Stimulated activated CD8-positive, alpha-beta memory T cell treated with anti-CD3 and anti-CD28 coated beads, Interleukin-12 subunit alpha, Interleukin-12 subunit beta, amount 100 ng/mL, for 24 hours (primary cell): Measurements from ENCODE around the gene GJB3.
"Not testable (repeated sequence)": the region's sequence is repeated elsewhere in the genome, so short reads cannot be mapped to it uniquely, and the experiment has no call there.

Experiments used
- DNase-seq: peaks from one replicate; pipeline ENCODE4 v3.0.0-alpha.2; 2020; ENCODE audit errors: extremely low read depth

GJB3 gene

GRCh38 chr1:34759503-34760357, 21.3 kb upstream of the GJB3 start, which contains the start of gene GJB4:
GJB4 (plus strand) TSS chr1:34759740; CDS start chr1:34761255, 1,515 bp downstream.
- DNase-seq = no peak

GRCh38 chr1:34761176-34761761, 19.7 kb upstream of the GJB3 start:
- no peak for DNase-seq

- no peak for DNase-seq
Measured at GRCh38 chr1:34761776-34762307, 19.2 kb upstream of the GJB3 start.

- DNase-seq = no peak
Measured at GRCh38 chr1:34762474-34763141, 18.4 kb upstream of the GJB3 start.

- DNase-seq = no peak
Measured at GRCh38 chr1:34763142-34763781, 17.8 kb upstream of the GJB3 start.

GRCh38 chr1:34768856-34769255, 12.2 kb upstream of the GJB3 start:
- no peak for DNase-seq

- DNase-seq = no peak
Measured at GRCh38 chr1:34770891-34771504, 10.0 kb upstream of the GJB3 start.

GRCh38 chr1:34771573-34772371, 9.2 kb upstream of the GJB3 start:
- no peak for DNase-seq

GRCh38 chr1:34773114-34773513, 7.9 kb upstream of the GJB3 start:
- not testable (repeated sequence) for DNase-seq

- DNase-seq = no peak
Measured at GRCh38 chr1:34774957-34775356, 6.1 kb upstream of the GJB3 start.

GRCh38 chr1:34776911-34777310, 4.1 kb upstream of the GJB3 start:
- no peak for DNase-seq

GRCh38 chr1:34777519-34778321, 3.3 kb upstream of the GJB3 start:
- DNase-seq = no peak

GRCh38 chr1:34778381-34778780, 2.6 kb upstream of the GJB3 start:
- DNase-seq = no peak

GRCh38 chr1:34779005-34779404, 2.0 kb upstream of the GJB3 start:
- no peak for DNase-seq

GRCh38 chr1:34779526-34779925, 1.5 kb upstream of the GJB3 start:
- DNase-seq = no peak

GRCh38 chr1:34779962-34780361, 1.1 kb upstream of the GJB3 start:
- no peak for DNase-seq

GRCh38 chr1:34780528-34780927, 486 bp upstream of the GJB3 start:
- no peak for DNase-seq

GRCh38 chr1:34781844-34782391, 904 bp downstream of the GJB3 start:
- DNase-seq = no peak

GRCh38 chr1:34784751-34785221, 3.8 kb downstream of the GJB3 start:
- no peak for DNase-seq
